Osteoblast (primary cell): ENCODE data around the gene MAPKAP1. TPM values are rescaled to one million over a fixed set of nuclear protein-coding genes. Genes with fewer than 3 reads are reported as not detected.
A peak's percentile ranks its signal among the peaks of the same experiment; 100 is the strongest.

Source experiments
- DNase-seq: peaks from one replicate; pipeline ENCODE4 v3.0.0; 2011; ENCODE audit warnings: low spot score, mixed read lengths; ENCODE audit not compliant: insufficient read length; ENCODE audit errors: missing footprints
- H2AFZ ChIP-seq: 2 replicates; pipeline ENCODE4 v1.6.0; 2011; ENCODE audit warnings: mild to moderate bottlenecking, low read length
- H3K27ac ChIP-seq: 2 replicates; pipeline ENCODE4 v1.5.1; 2011; ENCODE audit warnings: mild to moderate bottlenecking, low read depth, low read length, moderate library complexity
- H3K27me3 ChIP-seq: 2 replicates; pipeline ENCODE4 v1.6.0; 2012; ENCODE audit warnings: mild to moderate bottlenecking, control low read depth, inconsistent platforms, low read length, moderate library complexity; ENCODE audit not compliant: insufficient read depth
- H3K36me3 ChIP-seq: 2 replicates; pipeline ENCODE4 v1.5.1; 2011; ENCODE audit warnings: mild to moderate bottlenecking, low read length, control low read depth, moderate library complexity; ENCODE audit not compliant: insufficient read depth
- H3K4me1 ChIP-seq: 2 replicates; pipeline ENCODE4 v1.5.1; 2011; ENCODE audit warnings: mild to moderate bottlenecking, low read length, control low read depth, moderate library complexity; ENCODE audit not compliant: insufficient read depth
- H3K4me2 ChIP-seq: 2 replicates; pipeline ENCODE4 v1.6.0; 2011; ENCODE audit warnings: mild to moderate bottlenecking, low read length; ENCODE audit not compliant: insufficient read depth
- H3K4me3 ChIP-seq: fragments of 200-600 bp; sonication (generic); 3 replicates; pipeline ENCODE4 v1.5.1; 2012; ENCODE audit warnings: mild to moderate bottlenecking, low read length, inconsistent platforms; ENCODE audit not compliant: insufficient read depth
- H3K79me2 ChIP-seq: 2 replicates; pipeline ENCODE4 v1.6.0; 2012; ENCODE audit warnings: mild to moderate bottlenecking, low read length, control low read depth, inconsistent platforms; ENCODE audit not compliant: insufficient read depth
- H3K9me3 ChIP-seq: 2 replicates; pipeline ENCODE4 v1.5.1; 2011; ENCODE audit warnings: low read depth, low read length, control low read depth
- H4K20me1 ChIP-seq: 2 replicates; pipeline ENCODE4 v1.6.0; 2012; ENCODE audit warnings: mild to moderate bottlenecking, low read length, control low read depth; ENCODE audit not compliant: insufficient read depth
- CTCF ChIP-seq: IDR thresholded peaks from 2 replicates; pipeline ENCODE4 v1.5.1; 2011; ENCODE audit warnings: mild to moderate bottlenecking, low read depth, low read length, moderate library complexity; ENCODE audit errors: extremely low read depth
- total RNA-seq: library from RNA; depleted of rRNA; stranded (reverse); fragments of >200 nt; gene quantifications from 2 replicates; pipeline ENCODE4 v1.2.3, GENCODE V29; 2012

Gene MAPKAP1
- total RNA-seq, 1 donor = 72.4 TPM

- H3K27me3 ChIP-seq = no peaks in the 10 kb centered on the region
- TF ChIP-seq CTCF = no peak
- no peak overlapping the region for H2AFZ ChIP-seq
- H3K9me3 ChIP-seq = no peaks in the 10 kb centered on the region
- no peak overlapping the region for H3K4me3 ChIP-seq
- no peaks in the 10 kb centered on the region for H3K4me1 ChIP-seq
- peaks cover 8% of the 10 kb centered on the region for H3K36me3 ChIP-seq
- no peaks in the 10 kb centered on the region for H3K79me2 ChIP-seq
- H3K27ac ChIP-seq = no peak overlapping the region
- peak; percentile 18 for DNase-seq
- no peaks in the 10 kb centered on the region for H4K20me1 ChIP-seq
- H3K4me2 ChIP-seq = no peak overlapping the region
These were observed 271.8 kb downstream of the MAPKAP1 start for GRCh38 chr9:125434986-125435775.

GRCh38 chr9:125433461-125434011, 273.5 kb downstream of the MAPKAP1 start:
- Histone ChIP-seq H3K27ac (no peak overlapping the region), H3K9me3 (no peaks in the 10 kb centered on the region), H3K79me2 (no peaks in the 10 kb centered on the region), H2AFZ (no peak overlapping the region), H3K4me3 (no peak overlapping the region), H3K4me1 (no peaks in the 10 kb centered on the region), H3K36me3 (peaks cover 5% of the 10 kb centered on the region), H4K20me1 (no peaks in the 10 kb centered on the region), H3K4me2 (no peak overlapping the region), H3K27me3 (no peaks in the 10 kb centered on the region)
- peak; percentile 43 for DNase-seq
- TF ChIP-seq CTCF = no peak

GRCh38 chr9:125432715-125433385, 274.2 kb downstream of the MAPKAP1 start:
- no peaks in the 10 kb centered on the region for H3K36me3 ChIP-seq
- H3K79me2 ChIP-seq = no peaks in the 10 kb centered on the region
- no peak overlapping the region for H3K4me2 ChIP-seq
- no peaks in the 10 kb centered on the region for H3K9me3 ChIP-seq
- H3K4me1 ChIP-seq = no peaks in the 10 kb centered on the region
- H2AFZ ChIP-seq = no peak overlapping the region
- no peaks in the 10 kb centered on the region for H3K27me3 ChIP-seq
- H4K20me1 ChIP-seq = no peaks in the 10 kb centered on the region
- peak; percentile 68 for DNase-seq
- H3K4me3 ChIP-seq = no peak overlapping the region
- H3K27ac ChIP-seq = no peak overlapping the region
- TF ChIP-seq CTCF = no peak

- Histone ChIP-seq H3K36me3 (no peaks in the 10 kb centered on the region), H4K20me1 (no peaks in the 10 kb centered on the region), H2AFZ (no peak overlapping the region), H3K27me3 (no peaks in the 10 kb centered on the region), H3K27ac (no peak overlapping the region), H3K4me2 (no peak overlapping the region), H3K9me3 (no peaks in the 10 kb centered on the region), H3K79me2 (no peaks in the 10 kb centered on the region), H3K4me1 (no peaks in the 10 kb centered on the region), H3K4me3 (no peak overlapping the region)
- no peak for TF ChIP-seq CTCF
- peak; percentile 71 for DNase-seq
These were observed 275.2 kb downstream of the MAPKAP1 start for GRCh38 chr9:125431741-125432271.
